Fibroblast of gingiva (primary cell): ENCODE data around the gene SBNO2.

Experiments
- DNase-seq: peaks from one replicate; pipeline ENCODE4 v3.0.0-alpha.2; 2011; ENCODE audit warnings: low read depth

SBNO2 gene

GRCh38 chr19:1087813-1088415 lies 86.2 kb downstream of the SBNO2 start:
- no peak for DNase-seq

- no peak for DNase-seq
Observed at GRCh38 chr19:1086613-1087012, 87.5 kb downstream of the SBNO2 start.

GRCh38 chr19:1085676-1086442 lies 88.2 kb downstream of the SBNO2 start:
- DNase-seq = no peak

GRCh38 chr19:1085053-1085658 lies 88.9 kb downstream of the SBNO2 start:
- no peak for DNase-seq

- no peak for DNase-seq
Observed at GRCh38 chr19:1084024-1084868, 89.8 kb downstream of the SBNO2 start.

GRCh38 chr19:1082928-1083816 lies 90.9 kb downstream of the SBNO2 start:
- no peak for DNase-seq

- no peak for DNase-seq
Observed at GRCh38 chr19:1082165-1082927, 91.7 kb downstream of the SBNO2 start.

GRCh38 chr19:1081301-1082164 lies 92.5 kb downstream of the SBNO2 start:
- DNase-seq = no peak

GRCh38 chr19:1080360-1081161 lies 93.5 kb downstream of the SBNO2 start:
- DNase-seq = no peak

- DNase-seq = no peak
Observed at GRCh38 chr19:1079566-1080111, 94.4 kb downstream of the SBNO2 start.

- no peak for DNase-seq
Observed at GRCh38 chr19:1076951-1077350, 97.1 kb downstream of the SBNO2 start.

GRCh38 chr19:1076046-1076386 lies 98.1 kb downstream of the SBNO2 start:
- DNase-seq = no peak

- DNase-seq = no peak
Observed at GRCh38 chr19:1074544-1075283, 99.4 kb downstream of the SBNO2 start.

- no peak for DNase-seq
Observed at GRCh38 chr19:1073956-1074517, 100.0 kb downstream of the SBNO2 start.

GRCh38 chr19:1073063-1073955 lies 100.8 kb downstream of the SBNO2 start:
- no peak for DNase-seq

GRCh38 chr19:1072371-1073015 lies 101.6 kb downstream of the SBNO2 start:
- DNase-seq = no peak
